HL-60 (cell line): Measurements from ENCODE around the gene ELMO1.

Source experiments
- DNase-seq, 2 experiments: peaks; one replicate each; pipeline ENCODE4 v3.0.0-alpha.2; 2010 to 2020; ENCODE audit warnings: low read depth in 1 of 2, low spot score in 1 of 2
- H3K27ac ChIP-seq: fragments of 250-450 bp; sonication (Bioruptor Pico); replicated peaks from 2 replicates; pipeline ENCODE4 v1.5.1; 2020; ENCODE audit warnings: mild to moderate bottlenecking, moderate library complexity
- H3K27me3 ChIP-seq: fragments of 250-450 bp; sonication (Bioruptor Pico); 2 replicates; pipeline ENCODE4 v1.5.1; 2021; ENCODE audit warnings: mild to moderate bottlenecking, moderate library complexity; ENCODE audit not compliant: insufficient read depth, poor library complexity, severe bottlenecking
- H3K4me3 ChIP-seq: replicated peaks from 2 replicates; pipeline ENCODE4 v1.5.1; 2011; ENCODE audit warnings: mild to moderate bottlenecking, control low read depth, low read length; ENCODE audit not compliant: insufficient read depth
- GABPA ChIP-seq: IDR thresholded peaks from 2 replicates; pipeline ENCODE4 v1.6.1; 2012; ENCODE audit warnings: low read depth
- POLR2AphosphoS5 ChIP-seq: IDR thresholded peaks from 2 replicates; pipeline ENCODE4 v1.6.1; 2012; ENCODE audit warnings: low read depth
- SPI1 ChIP-seq: IDR thresholded peaks from 2 replicates; pipeline ENCODE4 v1.6.1; 2012; ENCODE audit warnings: low read depth, mild to moderate bottlenecking, borderline replicate concordance
- TF ChIP-seq, protein P1 (sequence below): IDR thresholded peaks from 2 replicates; pipeline ENCODE4 v1.6.1; 2012; ENCODE audit warnings: low read depth; ENCODE audit not compliant: insufficient replicate concordance
- TF ChIP-seq, protein P2 (sequence below): IDR thresholded peaks from one replicate; pipeline ENCODE4 v1.5.1; 2011; ENCODE audit warnings: low read length, control low read depth, inconsistent platforms; ENCODE audit not compliant: insufficient read depth

Gene ELMO1

DNA sequence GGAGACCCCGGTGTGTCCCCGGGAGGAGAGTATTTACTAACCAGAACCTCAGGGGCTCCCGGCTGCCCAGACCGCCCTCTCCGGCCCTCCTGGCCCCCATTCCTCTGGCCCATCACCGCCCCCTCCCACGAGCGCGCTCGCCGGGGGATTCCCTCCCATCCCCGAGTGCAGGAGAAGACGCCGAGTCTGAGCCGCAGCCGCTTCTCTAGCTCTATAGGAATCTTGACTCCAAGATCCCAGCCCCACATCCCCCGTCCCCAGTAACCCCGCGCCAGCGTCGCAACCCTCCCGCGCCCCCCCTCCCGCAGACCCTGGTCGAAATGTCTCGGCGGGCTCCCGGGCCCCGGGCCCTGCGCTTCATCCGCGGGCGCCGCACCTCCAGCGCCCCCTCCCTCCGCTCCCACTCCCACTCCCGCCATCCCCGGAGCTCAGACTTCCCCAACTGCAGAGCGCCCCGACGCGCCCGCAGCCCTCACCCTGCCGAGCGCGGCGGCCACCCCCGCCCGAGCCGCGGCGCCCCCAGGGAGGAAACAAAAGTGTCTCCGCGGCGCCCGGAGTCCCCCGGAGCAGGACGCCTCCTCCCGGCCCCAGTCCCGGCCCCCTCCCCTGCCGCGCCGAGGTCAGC lies 541 bp downstream of the ELMO1 start:
- Histone ChIP-seq H3K4me3 (peak overlapping the region; percentile 79), H3K27me3 (no peaks in the 10 kb centered on the region), H3K27ac (peak overlapping the region; percentile 86)
- peak in 1 of 2 experiments; percentile 51 for DNase-seq
- TF ChIP-seq SPI1: no peak
- no peak for TF ChIP-seq GABPA
- no peak for TF ChIP-seq POLR2AphosphoS5
- TF ChIP-seq, protein P1, sequence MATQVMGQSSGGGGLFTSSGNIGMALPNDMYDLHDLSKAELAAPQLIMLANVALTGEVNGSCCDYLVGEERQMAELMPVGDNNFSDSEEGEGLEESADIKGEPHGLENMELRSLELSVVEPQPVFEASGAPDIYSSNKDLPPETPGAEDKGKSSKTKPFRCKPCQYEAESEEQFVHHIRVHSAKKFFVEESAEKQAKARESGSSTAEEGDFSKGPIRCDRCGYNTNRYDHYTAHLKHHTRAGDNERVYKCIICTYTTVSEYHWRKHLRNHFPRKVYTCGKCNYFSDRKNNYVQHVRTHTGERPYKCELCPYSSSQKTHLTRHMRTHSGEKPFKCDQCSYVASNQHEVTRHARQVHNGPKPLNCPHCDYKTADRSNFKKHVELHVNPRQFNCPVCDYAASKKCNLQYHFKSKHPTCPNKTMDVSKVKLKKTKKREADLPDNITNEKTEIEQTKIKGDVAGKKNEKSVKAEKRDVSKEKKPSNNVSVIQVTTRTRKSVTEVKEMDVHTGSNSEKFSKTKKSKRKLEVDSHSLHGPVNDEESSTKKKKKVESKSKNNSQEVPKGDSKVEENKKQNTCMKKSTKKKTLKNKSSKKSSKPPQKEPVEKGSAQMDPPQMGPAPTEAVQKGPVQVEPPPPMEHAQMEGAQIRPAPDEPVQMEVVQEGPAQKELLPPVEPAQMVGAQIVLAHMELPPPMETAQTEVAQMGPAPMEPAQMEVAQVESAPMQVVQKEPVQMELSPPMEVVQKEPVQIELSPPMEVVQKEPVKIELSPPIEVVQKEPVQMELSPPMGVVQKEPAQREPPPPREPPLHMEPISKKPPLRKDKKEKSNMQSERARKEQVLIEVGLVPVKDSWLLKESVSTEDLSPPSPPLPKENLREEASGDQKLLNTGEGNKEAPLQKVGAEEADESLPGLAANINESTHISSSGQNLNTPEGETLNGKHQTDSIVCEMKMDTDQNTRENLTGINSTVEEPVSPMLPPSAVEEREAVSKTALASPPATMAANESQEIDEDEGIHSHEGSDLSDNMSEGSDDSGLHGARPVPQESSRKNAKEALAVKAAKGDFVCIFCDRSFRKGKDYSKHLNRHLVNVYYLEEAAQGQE: no peak
- TF ChIP-seq, protein P2, sequence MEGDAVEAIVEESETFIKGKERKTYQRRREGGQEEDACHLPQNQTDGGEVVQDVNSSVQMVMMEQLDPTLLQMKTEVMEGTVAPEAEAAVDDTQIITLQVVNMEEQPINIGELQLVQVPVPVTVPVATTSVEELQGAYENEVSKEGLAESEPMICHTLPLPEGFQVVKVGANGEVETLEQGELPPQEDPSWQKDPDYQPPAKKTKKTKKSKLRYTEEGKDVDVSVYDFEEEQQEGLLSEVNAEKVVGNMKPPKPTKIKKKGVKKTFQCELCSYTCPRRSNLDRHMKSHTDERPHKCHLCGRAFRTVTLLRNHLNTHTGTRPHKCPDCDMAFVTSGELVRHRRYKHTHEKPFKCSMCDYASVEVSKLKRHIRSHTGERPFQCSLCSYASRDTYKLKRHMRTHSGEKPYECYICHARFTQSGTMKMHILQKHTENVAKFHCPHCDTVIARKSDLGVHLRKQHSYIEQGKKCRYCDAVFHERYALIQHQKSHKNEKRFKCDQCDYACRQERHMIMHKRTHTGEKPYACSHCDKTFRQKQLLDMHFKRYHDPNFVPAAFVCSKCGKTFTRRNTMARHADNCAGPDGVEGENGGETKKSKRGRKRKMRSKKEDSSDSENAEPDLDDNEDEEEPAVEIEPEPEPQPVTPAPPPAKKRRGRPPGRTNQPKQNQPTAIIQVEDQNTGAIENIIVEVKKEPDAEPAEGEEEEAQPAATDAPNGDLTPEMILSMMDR: no peak

DNA sequence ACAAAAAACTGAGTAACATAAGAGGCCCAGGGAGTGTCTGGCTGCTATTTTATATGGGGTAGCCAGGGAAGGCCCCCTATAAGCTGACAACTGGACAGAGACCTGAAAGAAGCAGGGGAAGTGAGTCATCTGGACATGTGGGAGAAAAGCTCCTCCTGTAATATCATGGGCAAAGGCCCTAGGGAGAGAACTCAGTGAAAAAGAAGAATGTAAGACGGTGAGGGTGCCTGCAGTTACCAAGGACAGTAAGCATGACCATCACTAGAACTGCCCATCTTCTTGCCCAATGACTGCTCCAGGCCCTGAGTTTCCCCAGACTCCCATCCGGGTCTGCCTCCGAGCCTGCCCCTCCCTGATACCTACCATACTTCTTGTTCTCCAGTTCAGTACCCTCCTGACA lies 2.3 kb downstream of the ELMO1 start:
- H3K27ac ChIP-seq: peak overlapping the region; percentile 67
- H3K27me3 ChIP-seq: no peaks in the 10 kb centered on the region
- DNase-seq: no peak
- no peak overlapping the region for H3K4me3 ChIP-seq
- TF ChIP-seq, protein P2: no peak
- 0 out of 2 replicates have a peak, but pooled peaks have one; percentile 2 for TF ChIP-seq SPI1
- TF ChIP-seq, protein P1: no peak
- TF ChIP-seq GABPA: no peak
- no peak for TF ChIP-seq POLR2AphosphoS5

DNA sequence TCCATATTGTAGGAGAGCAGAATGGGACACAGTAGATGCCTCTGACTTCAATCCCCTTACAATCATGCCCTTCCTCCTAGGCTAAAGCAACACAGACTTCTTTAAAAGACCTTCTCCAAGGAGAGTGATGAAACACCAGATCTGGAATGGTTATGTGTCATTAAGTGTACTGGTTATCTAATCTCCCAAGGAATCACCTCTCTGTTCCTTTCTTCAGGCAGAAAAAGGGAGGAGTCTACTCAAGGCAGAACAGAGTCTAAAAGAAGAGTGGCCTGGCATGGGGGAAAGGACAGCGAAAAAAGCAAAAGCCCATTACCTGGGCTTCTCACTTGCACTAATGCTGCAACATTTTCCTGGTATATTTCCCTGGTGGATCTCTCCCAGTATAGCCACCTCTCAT lies 2.9 kb downstream of the ELMO1 start:
- TF ChIP-seq POLR2AphosphoS5 (no peak), GABPA (no peak), SPI1 (no peak)
- TF ChIP-seq, protein P1: no peak
- TF ChIP-seq, protein P2: no peak
- Histone ChIP-seq H3K27ac (peak overlapping the region; percentile 67), H3K4me3 (no peak overlapping the region), H3K27me3 (no peaks in the 10 kb centered on the region)
- peak; percentile 14 to 64 for DNase-seq
